ENCODE data around the gene E2F7. TPM values are rescaled to one million over a fixed set of nuclear protein-coding genes. Genes with fewer than 3 reads are reported as not detected.

Gene E2F7
- total and polyA plus RNA-seq, 2 donors (not counting 3 experiments of a cell fraction or from before 2014, with no cell fraction given): 4.7 to 19.8 TPM

DNA sequence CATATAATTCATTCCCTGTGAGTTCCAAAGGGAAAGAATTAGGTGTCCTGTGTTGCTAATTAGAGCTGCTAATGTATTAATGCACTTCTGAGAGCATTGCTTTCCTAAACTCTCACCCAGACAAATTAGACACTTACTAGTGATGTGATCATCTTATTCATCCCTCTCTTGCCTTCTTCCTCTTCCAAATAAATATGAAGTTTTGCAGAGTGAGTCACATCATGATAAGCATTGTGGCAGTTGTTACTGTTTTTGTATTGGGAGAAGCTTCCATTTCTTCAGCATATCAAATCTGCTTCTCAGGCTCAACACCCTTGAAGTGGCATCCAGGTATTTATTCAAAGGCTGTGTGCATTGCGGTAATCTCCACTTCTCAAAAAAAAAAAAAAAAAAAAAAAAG is 37.3 kb upstream of the E2F7 start:
- CTCF ChIA-PET: interaction anchor here (0.5 to 1.1 kb wide), 7 partner anchors 16 to 754 kb away, joined by 3 to 4 read pairs (median 3); no protein-coding TSS in a partner anchor
- Histone ChIP-seq H2AFZ (ENCODE audit: low read depth, low read length) (peak overlapping the region; percentile 60), H3K79me2 (ENCODE audit: control insufficient read depth, insufficient read depth, low read length) (no peaks in the 10 kb centered on the region), H3K4me3 (replicated peaks in 1 of 3; ENCODE audit: insufficient read depth in 1 of 3, low read depth in 1 of 3, low read length in 3 of 3) (no peak overlapping the region), H3K4me2 (ENCODE audit: insufficient read depth, low read length) (peak overlapping the region; percentile 63), H4K20me1 (replicated peaks; ENCODE audit: control insufficient read depth, extremely low read depth, insufficient read depth, low read length) (no peaks in the 10 kb centered on the region), H3K9ac (replicated peaks; ENCODE audit: extremely low read depth, insufficient read depth, low read length) (peak overlapping the region; percentile 47), H3K9me3 (replicated peaks; ENCODE audit: control insufficient read depth, insufficient read depth, low read length) (no peaks in the 10 kb centered on the region), H3K27me3 (ENCODE audit: control insufficient read depth in 2 of 2, insufficient read depth in 2 of 2, low read length in 2 of 2) (no peaks in the 10 kb centered on the region), H3K27ac (ENCODE audit: insufficient read depth, low read depth, low read length) (peak overlapping the region; percentile 67), H3K4me1 (ENCODE audit: control insufficient read depth, extremely low read depth, insufficient read depth, low read length) (peaks cover 34% of the 10 kb centered on the region), H3K36me3 (ENCODE audit: control insufficient read depth in 2 of 2, extremely low read depth in 1 of 2, insufficient read depth in 2 of 2, low read length in 2 of 2) (no peaks in the 10 kb centered on the region), H3K9me1 (replicated peaks; ENCODE audit: control insufficient read depth, extremely low read depth, insufficient read depth, low read length) (no peaks in the 10 kb centered on the region)
- dilution Hi-C loops (cut with MboI; ENCODE audit: extremely low pct_ligation_motif_present, low sequenced_read_pairs) (no loop called here), intact Hi-C loops (cut with micrococcal nuclease) (loop anchor here (1.0 to 2.0 kb wide), 2 partner anchors 18 to 38 kb away; partner anchors contain the start of gene E2F7)
- TF ChIP-seq GATA2 (IDR thresholded peaks at IDR 0.05; ENCODE audit: insufficient read depth, insufficient read length, low read depth, low read length) (peak; percentile 95), MYC (IDR thresholded peaks at IDR 0.05; ENCODE audit: low read depth, low read length) (no peak), FOS (IDR thresholded peaks at IDR 0.05; ENCODE audit: borderline replicate concordance, insufficient read depth, low read length) (peak; percentile 94), JUN (IDR thresholded peaks at IDR 0.05; ENCODE audit: borderline replicate concordance, insufficient read depth, insufficient read length, low read depth) (peak; percentile 87), POLR2AphosphoS5 (IDR thresholded peaks at IDR 0.05; ENCODE audit: insufficient read depth, low read depth, low read length) (peak; percentile 68), POLR2A (IDR thresholded peaks at IDR 0.05; ENCODE audit: low read depth, low read length) (no peak), EZH2 (IDR thresholded peaks at IDR 0.05; ENCODE audit: borderline replicate concordance, low read depth, low read length, severe bottlenecking) (no peak)
- TF ChIP-seq, protein P1, sequence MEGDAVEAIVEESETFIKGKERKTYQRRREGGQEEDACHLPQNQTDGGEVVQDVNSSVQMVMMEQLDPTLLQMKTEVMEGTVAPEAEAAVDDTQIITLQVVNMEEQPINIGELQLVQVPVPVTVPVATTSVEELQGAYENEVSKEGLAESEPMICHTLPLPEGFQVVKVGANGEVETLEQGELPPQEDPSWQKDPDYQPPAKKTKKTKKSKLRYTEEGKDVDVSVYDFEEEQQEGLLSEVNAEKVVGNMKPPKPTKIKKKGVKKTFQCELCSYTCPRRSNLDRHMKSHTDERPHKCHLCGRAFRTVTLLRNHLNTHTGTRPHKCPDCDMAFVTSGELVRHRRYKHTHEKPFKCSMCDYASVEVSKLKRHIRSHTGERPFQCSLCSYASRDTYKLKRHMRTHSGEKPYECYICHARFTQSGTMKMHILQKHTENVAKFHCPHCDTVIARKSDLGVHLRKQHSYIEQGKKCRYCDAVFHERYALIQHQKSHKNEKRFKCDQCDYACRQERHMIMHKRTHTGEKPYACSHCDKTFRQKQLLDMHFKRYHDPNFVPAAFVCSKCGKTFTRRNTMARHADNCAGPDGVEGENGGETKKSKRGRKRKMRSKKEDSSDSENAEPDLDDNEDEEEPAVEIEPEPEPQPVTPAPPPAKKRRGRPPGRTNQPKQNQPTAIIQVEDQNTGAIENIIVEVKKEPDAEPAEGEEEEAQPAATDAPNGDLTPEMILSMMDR (IDR thresholded peaks at IDR 0.05; ENCODE audit: extremely low read depth in 1 of 2, insufficient read depth in 1 of 2, low read depth in 1 of 2, low read length in 2 of 2): no peak
- TF ChIP-seq, protein P2, sequence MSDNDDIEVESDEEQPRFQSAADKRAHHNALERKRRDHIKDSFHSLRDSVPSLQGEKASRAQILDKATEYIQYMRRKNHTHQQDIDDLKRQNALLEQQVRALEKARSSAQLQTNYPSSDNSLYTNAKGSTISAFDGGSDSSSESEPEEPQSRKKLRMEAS (IDR thresholded peaks at IDR 0.05; ENCODE audit: insufficient read depth, insufficient read length): no peak
- peak; percentile 71 for DNase-seq (ENCODE audit: low read depth, low spot score)
- peak; percentile 75 for FAIRE-seq
- POLR2A ChIA-PET: interaction anchor here (1.1 kb wide), 1 partner anchor 18 kb away, joined by 3 read pairs; no protein-coding TSS in a partner anchor
- BruUV-seq (replicated peaks): no TSS peak
